Natural killer cell (primary cell): ENCODE results near the gene MYO5B. TPM values are rescaled to one million over a fixed set of nuclear protein-coding genes. Genes with fewer than 3 reads are reported as not detected.

Experiments used
- ATAC-seq, 3 donors: fragments of 150-1000 bp in 2 of 3; fragments of 200-7000 bp in 1 of 3; cut with Tn5 transposase; 1 replicate in 1 of 3; 2 replicates in 2 of 3; pipeline ENCODE4 v1.10.0; 2021; ENCODE audit warnings: mild to moderate bottlenecking in 2 of 3, moderate library complexity in 2 of 3
- DNase-seq, 2 donors: peaks; one replicate each; pipeline versions ENCODE4 v3.0.0 to v3.0.0-alpha.2; 2013 to 2021; ENCODE audit warnings: mixed read lengths in 1 of 2
- H3K27ac ChIP-seq: one replicate; pipeline ENCODE4 v1.5.1; 2013; ENCODE audit warnings: mild to moderate bottlenecking, low read length
- H3K27me3 ChIP-seq: one replicate; pipeline ENCODE4 v1.6.1; 2013; ENCODE audit warnings: low read length; ENCODE audit not compliant: control insufficient read depth, insufficient read depth
- H3K36me3 ChIP-seq: one replicate; pipeline ENCODE4 v1.6.1; 2013; ENCODE audit warnings: low read length; ENCODE audit not compliant: control insufficient read depth, insufficient read depth
- H3K4me1 ChIP-seq: one replicate; pipeline ENCODE4 v1.6.1; 2013; ENCODE audit warnings: low read length; ENCODE audit not compliant: control insufficient read depth, insufficient read depth
- H3K4me3 ChIP-seq: one replicate; pipeline ENCODE4 v1.5.1; 2013; ENCODE audit warnings: low read length
- H3K9me3 ChIP-seq: one replicate; pipeline ENCODE4 v1.6.1; 2013; ENCODE audit warnings: low read length; ENCODE audit not compliant: control insufficient read depth, insufficient read depth
- H3K27ac Mint-ChIP-seq, 2 donors: one replicate each; pipeline ENCODE4 v1.8.0; 2022; ENCODE audit warnings: mild to moderate bottlenecking in 2 of 2, mixed read lengths in 2 of 2, moderate library complexity in 1 of 2
- H3K27me3 Mint-ChIP-seq, 2 donors: one replicate each; pipeline ENCODE4 v1.8.0; 2022; ENCODE audit warnings: low read depth in 2 of 2, mixed read lengths in 2 of 2
- H3K36me3 Mint-ChIP-seq: one replicate; pipeline ENCODE4 v1.8.0; 2022; ENCODE audit warnings: mixed read lengths
- H3K4me1 Mint-ChIP-seq, 2 donors: one replicate each; pipeline ENCODE4 v1.8.0; 2022; ENCODE audit warnings: mixed read lengths in 2 of 2
- H3K4me3 Mint-ChIP-seq: one replicate; pipeline ENCODE4 v1.8.0; 2022; ENCODE audit warnings: mild to moderate bottlenecking, moderate library complexity, mixed read lengths
- H3K9me3 Mint-ChIP-seq, 2 donors: one replicate each; pipeline ENCODE4 v1.8.0; 2022; ENCODE audit warnings: mixed read lengths in 2 of 2
- CTCF ChIP-seq: fragments of 200-600 bp; IDR thresholded peaks from one replicate; pipeline ENCODE4 v1.8.0; 2022; ENCODE audit warnings: antibody characterized with exemption
- WGBS: methylation state at CpG from one replicate; pipeline ENCODE4 v1.1.7; 2013; ENCODE audit warnings: missing lambda C conversion rate; ENCODE audit not compliant: insufficient coverage; 5-methylcytosine and 5-hydroxymethylcytosine counted together
- intact Hi-C: fragments of 100-400 bp; cut with micrococcal nuclease; formaldehyde crosslinking; loops from one replicate; pipeline ENCODE4 v1.14.2; 2022
- total RNA-seq, 4 donors: library from RNA; stranded (reverse); fragments of 120-200 nt in 1 of 4; gene quantifications; one replicate each; pipeline versions ENCODE4 v1.2.3 to v1.2.4, GENCODE V29; 2013 to 2022

MYO5B gene
- total RNA-seq, 3 donors from 2014 or later (not counting 1 experiment from before 2014, with no cell fraction given): 0.33 TPM; not detected in 2

DNA sequence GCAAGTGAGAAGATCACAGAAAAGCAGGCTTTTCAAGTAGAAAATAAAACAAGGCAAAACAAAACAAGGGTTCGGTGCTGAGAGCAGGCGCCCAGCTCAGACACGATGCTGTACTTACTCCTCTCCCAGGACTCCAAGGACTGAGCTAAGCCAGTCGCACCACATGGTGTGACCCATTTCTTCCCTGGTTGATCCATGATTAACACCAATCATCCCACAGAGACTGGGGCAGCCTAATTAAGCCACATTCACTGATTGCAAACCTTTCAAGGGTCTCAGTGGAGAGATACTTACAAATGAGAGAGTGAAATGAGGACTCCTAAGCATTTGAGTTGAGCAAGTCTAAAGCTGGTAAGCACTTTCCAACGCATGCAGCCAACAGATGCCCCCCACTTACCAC lies 155.2 kb downstream of the MYO5B start:
- no peaks in the 10 kb centered on the region for H3K4me1 ChIP-seq
- ATAC-seq (no peak), DNase-seq (no peak)
- Mint-ChIP-seq H3K9me3 (no peaks in the 10 kb centered on the region), H3K36me3 (no peaks in the 10 kb centered on the region), H3K4me3 (no peak overlapping the region), H3K27ac (no peak overlapping the region), H3K4me1 (no peaks in the 10 kb centered on the region), H3K27me3 (peaks cover 20 to 44% of the 10 kb centered on the region in 2 donors)
- no peaks in the 10 kb centered on the region for H3K9me3 ChIP-seq
- no peak overlapping the region for H3K4me3 ChIP-seq
- H3K36me3 ChIP-seq: no peaks in the 10 kb centered on the region
- intact Hi-C loops: no loop called here
- WGBS: 91% methylated on average over 5 of the region's 5 CpGs
- no peak for TF ChIP-seq CTCF
- H3K27me3 ChIP-seq: no peaks in the 10 kb centered on the region
- no peak overlapping the region for H3K27ac ChIP-seq

GRCh38 chr18:50038448-50038847 lies 156.5 kb downstream of the MYO5B start:
- peak in 1 of 2 donors; percentile 5 for DNase-seq
- Histone ChIP-seq H3K36me3 (no peaks in the 10 kb centered on the region), H3K27ac (no peak overlapping the region), H3K9me3 (no peaks in the 10 kb centered on the region), H3K27me3 (no peaks in the 10 kb centered on the region), H3K4me1 (no peaks in the 10 kb centered on the region), H3K4me3 (no peak overlapping the region)
- Mint-ChIP-seq H3K27me3 (peaks cover 19 to 35% of the 10 kb centered on the region in 2 donors), H3K27ac (no peak overlapping the region), H3K9me3 (no peaks in the 10 kb centered on the region), H3K36me3 (no peaks in the 10 kb centered on the region), H3K4me3 (no peak overlapping the region), H3K4me1 (no peaks in the 10 kb centered on the region)
- no peak for TF ChIP-seq CTCF
- WGBS: 39% methylated on average over 5 of the region's 5 CpGs
- intact Hi-C loops: no loop called here
- ATAC-seq: no peak

- ATAC-seq: no peak
- Histone ChIP-seq H3K27me3 (no peaks in the 10 kb centered on the region), H3K9me3 (no peaks in the 10 kb centered on the region), H3K4me1 (no peaks in the 10 kb centered on the region), H3K27ac (no peak overlapping the region), H3K4me3 (no peak overlapping the region), H3K36me3 (no peaks in the 10 kb centered on the region)
- intact Hi-C loops: no loop called here
- no peak for TF ChIP-seq CTCF
- Mint-ChIP-seq H3K27ac (no peak overlapping the region), H3K4me3 (no peak overlapping the region), H3K27me3 (peaks cover 21 to 34% of the 10 kb centered on the region in 2 donors), H3K36me3 (no peaks in the 10 kb centered on the region), H3K9me3 (no peaks in the 10 kb centered on the region), H3K4me1 (no peaks in the 10 kb centered on the region)
- DNase-seq: no peak
Measured at GRCh38 chr18:50034029-50034428, 160.9 kb downstream of the MYO5B start.

GRCh38 chr18:50033004-50033403 lies 161.9 kb downstream of the MYO5B start:
- intact Hi-C loops: no loop called here
- no peaks in the 10 kb centered on the region for H3K36me3 Mint-ChIP-seq
- Histone ChIP-seq H3K4me1 (no peaks in the 10 kb centered on the region), H3K9me3 (no peaks in the 10 kb centered on the region), H3K4me3 (no peak overlapping the region), H3K27me3 (no peaks in the 10 kb centered on the region), H3K27ac (no peak overlapping the region), H3K36me3 (no peaks in the 10 kb centered on the region)
- ATAC-seq (no peak), DNase-seq (no peak)
- no peaks in the 10 kb centered on the region for H3K9me3 Mint-ChIP-seq
- H3K27ac Mint-ChIP-seq: no peak overlapping the region
- H3K4me3 Mint-ChIP-seq: no peak overlapping the region
- no peaks in the 10 kb centered on the region for H3K4me1 Mint-ChIP-seq
- H3K27me3 Mint-ChIP-seq: peaks cover 25 to 43% of the 10 kb centered on the region in 2 donors
- no peak for TF ChIP-seq CTCF
- WGBS: 79% methylated on average over 6 of the region's 6 CpGs
